K562 (cell line): ENCODE results near the gene AKT3.

ENCODE experiments used
- FOXA1 ChIP-seq: fragments of 450-650 bp; IDR thresholded peaks from 2 replicates; pipeline ENCODE4 v1.6.1; 2016; ENCODE audit warnings: mild to moderate bottlenecking, borderline replicate concordance
- HDAC2 ChIP-seq: fragments of 450-650 bp; IDR thresholded peaks from 2 replicates; pipeline ENCODE4 v1.6.1; 2016; ENCODE audit warnings: mild to moderate bottlenecking
- NRF1 ChIP-seq, 2 experiments: fragments of 450-650 bp; IDR thresholded peaks in 1 of 2; conservative IDR thresholded peaks in 1 of 2; 2 replicates each; pipeline ENCODE4 v1.6.1; 2014; ENCODE audit warnings: mild to moderate bottlenecking in 2 of 2
- PCBP1 ChIP-seq: fragments of 200-400 bp; formaldehyde crosslinking; IDR thresholded peaks from 2 replicates; pipeline ENCODE4 v1.6.1; 2018; ENCODE audit warnings: mild to moderate bottlenecking, low read depth, low read length; ENCODE audit not compliant: poor library complexity, severe bottlenecking
- POLR2AphosphoS5 ChIP-seq: IDR thresholded peaks from 2 replicates; pipeline ENCODE4 v1.6.1; 2011; ENCODE audit warnings: mild to moderate bottlenecking, low read depth, low read length, moderate library complexity; ENCODE audit not compliant: control insufficient read depth, insufficient read depth
- RHOXF2B ChIP-seq: fragments of 250-450 bp; sonication (Bioruptor Pico); conservative IDR thresholded peaks from 2 replicates; pipeline ENCODE4 v1.5.1; 2021
- SMARCA4 ChIP-seq: fragments of 450-650 bp; IDR thresholded peaks from 2 replicates; pipeline ENCODE4 v1.6.1; 2016
- ZC3H4 ChIP-seq: sonication (generic); formaldehyde crosslinking; IDR thresholded peaks from 2 replicates; pipeline ENCODE4 v1.9.0; 2021; ENCODE audit warnings: missing genetic modification reagents, borderline replicate concordance
- ZNF263 ChIP-seq: sonication (generic); formaldehyde crosslinking; IDR thresholded peaks from 2 replicates; pipeline ENCODE4 v1.8.0; 2022; ENCODE audit warnings: mild to moderate bottlenecking, missing genetic modification reagents, borderline replicate concordance
- TF ChIP-seq, protein P1 (sequence below), 2 experiments: fragments of 450-650 bp; formaldehyde crosslinking in 1 of 2; IDR thresholded peaks; 2 replicates each; pipeline versions ENCODE4 v1.4.0 to v1.6.1; 2014 to 2020; ENCODE audit warnings: mild to moderate bottlenecking in 2 of 2, borderline replicate concordance in 1 of 2, low read depth in 1 of 2
- TF ChIP-seq, protein P2 (sequence below), 2 experiments: fragments of 450-650 bp in 1 of 2; IDR thresholded peaks; 2 replicates each; pipeline ENCODE4 v1.6.1; 2011 to 2017; ENCODE audit warnings: low read depth in 2 of 2, antibody characterized with exemption in 1 of 2, borderline replicate concordance in 1 of 2, low read length in 1 of 2, mild to moderate bottlenecking in 1 of 2, mixed read lengths in 1 of 2; ENCODE audit not compliant: control insufficient read depth in 1 of 2
- TF ChIP-seq, protein P3 (sequence below), 3 experiments: IDR thresholded peaks in 2 of 3; conservative IDR thresholded peaks in 1 of 3; 2 replicates each; pipeline ENCODE4 v1.5.1; 2011 to 2012; ENCODE audit warnings: low read length in 3 of 3, mild to moderate bottlenecking in 3 of 3, control low read depth in 2 of 3, improper control_type of control experiment in 1 of 3, inconsistent platforms in 1 of 3, low read depth in 1 of 3, mixed read lengths in 1 of 3, moderate library complexity in 1 of 3; ENCODE audit not compliant: insufficient read depth in 2 of 3

DNA sequence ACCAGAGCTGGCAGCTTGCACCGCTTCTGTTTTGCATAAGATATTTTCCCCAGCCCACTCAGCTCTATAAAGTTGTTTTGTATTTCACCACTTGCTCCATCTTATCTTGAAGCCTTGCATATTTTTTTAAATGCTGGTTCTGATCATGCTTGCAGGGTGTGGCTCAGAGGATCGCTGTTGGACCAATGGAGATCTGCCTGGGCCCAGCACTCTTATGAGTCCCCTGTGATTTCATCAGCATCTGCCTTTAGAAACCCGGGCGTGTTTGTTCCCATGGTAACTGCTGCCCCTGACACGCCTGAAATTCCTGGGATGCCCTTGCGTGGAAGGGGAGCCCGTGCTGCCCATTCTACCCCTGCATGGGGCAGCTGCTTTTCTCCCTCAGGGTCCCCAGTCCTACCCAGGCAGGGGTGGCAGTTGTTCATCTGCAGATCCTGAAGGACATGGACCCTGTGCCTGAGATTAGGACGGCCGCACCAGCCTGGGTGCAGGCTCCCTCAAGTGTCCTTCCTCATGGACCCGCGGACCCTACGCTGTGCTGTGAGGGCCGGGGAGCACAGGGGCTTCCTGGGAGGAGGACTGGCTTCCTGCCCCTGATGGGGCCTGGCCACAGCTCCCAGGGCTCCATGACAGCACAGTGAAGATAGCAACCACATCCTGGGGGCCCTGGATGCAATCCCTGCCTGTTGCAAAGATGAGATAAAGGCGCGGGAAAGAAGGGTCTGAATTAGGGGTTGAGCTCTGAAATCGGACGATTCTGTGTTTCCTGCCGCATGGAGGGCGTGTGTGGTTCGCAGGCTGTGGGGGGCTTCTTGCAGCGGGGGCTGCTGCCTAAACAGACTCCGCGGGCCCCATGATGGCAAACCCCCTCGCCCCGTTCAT, 367.7 kb downstream of the AKT3 start:
- TF ChIP-seq, protein P1, sequence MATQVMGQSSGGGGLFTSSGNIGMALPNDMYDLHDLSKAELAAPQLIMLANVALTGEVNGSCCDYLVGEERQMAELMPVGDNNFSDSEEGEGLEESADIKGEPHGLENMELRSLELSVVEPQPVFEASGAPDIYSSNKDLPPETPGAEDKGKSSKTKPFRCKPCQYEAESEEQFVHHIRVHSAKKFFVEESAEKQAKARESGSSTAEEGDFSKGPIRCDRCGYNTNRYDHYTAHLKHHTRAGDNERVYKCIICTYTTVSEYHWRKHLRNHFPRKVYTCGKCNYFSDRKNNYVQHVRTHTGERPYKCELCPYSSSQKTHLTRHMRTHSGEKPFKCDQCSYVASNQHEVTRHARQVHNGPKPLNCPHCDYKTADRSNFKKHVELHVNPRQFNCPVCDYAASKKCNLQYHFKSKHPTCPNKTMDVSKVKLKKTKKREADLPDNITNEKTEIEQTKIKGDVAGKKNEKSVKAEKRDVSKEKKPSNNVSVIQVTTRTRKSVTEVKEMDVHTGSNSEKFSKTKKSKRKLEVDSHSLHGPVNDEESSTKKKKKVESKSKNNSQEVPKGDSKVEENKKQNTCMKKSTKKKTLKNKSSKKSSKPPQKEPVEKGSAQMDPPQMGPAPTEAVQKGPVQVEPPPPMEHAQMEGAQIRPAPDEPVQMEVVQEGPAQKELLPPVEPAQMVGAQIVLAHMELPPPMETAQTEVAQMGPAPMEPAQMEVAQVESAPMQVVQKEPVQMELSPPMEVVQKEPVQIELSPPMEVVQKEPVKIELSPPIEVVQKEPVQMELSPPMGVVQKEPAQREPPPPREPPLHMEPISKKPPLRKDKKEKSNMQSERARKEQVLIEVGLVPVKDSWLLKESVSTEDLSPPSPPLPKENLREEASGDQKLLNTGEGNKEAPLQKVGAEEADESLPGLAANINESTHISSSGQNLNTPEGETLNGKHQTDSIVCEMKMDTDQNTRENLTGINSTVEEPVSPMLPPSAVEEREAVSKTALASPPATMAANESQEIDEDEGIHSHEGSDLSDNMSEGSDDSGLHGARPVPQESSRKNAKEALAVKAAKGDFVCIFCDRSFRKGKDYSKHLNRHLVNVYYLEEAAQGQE (IDR thresholded peaks at IDR 0.05; ENCODE audit: borderline replicate concordance) = no peak
- TF ChIP-seq, protein P1 (CRISPR knock-in tag; IDR thresholded peaks at IDR 0.05; ENCODE audit: low read depth) = no peak
- TF ChIP-seq HDAC2 (no peak), ZNF263 (no peak), POLR2AphosphoS5 (no peak), NRF1 (conservative IDR thresholded peaks at IDR 0.05 in 1 of 2, IDR thresholded peaks at IDR 0.05 in 1 of 2) (no peak), SMARCA4 (no peak), ZC3H4 (CRISPR knock-in tag) (no peak), PCBP1 (no peak), RHOXF2B (CRISPR knock-in tag) (no peak), FOXA1 (no peak)
- TF ChIP-seq, protein P2, sequence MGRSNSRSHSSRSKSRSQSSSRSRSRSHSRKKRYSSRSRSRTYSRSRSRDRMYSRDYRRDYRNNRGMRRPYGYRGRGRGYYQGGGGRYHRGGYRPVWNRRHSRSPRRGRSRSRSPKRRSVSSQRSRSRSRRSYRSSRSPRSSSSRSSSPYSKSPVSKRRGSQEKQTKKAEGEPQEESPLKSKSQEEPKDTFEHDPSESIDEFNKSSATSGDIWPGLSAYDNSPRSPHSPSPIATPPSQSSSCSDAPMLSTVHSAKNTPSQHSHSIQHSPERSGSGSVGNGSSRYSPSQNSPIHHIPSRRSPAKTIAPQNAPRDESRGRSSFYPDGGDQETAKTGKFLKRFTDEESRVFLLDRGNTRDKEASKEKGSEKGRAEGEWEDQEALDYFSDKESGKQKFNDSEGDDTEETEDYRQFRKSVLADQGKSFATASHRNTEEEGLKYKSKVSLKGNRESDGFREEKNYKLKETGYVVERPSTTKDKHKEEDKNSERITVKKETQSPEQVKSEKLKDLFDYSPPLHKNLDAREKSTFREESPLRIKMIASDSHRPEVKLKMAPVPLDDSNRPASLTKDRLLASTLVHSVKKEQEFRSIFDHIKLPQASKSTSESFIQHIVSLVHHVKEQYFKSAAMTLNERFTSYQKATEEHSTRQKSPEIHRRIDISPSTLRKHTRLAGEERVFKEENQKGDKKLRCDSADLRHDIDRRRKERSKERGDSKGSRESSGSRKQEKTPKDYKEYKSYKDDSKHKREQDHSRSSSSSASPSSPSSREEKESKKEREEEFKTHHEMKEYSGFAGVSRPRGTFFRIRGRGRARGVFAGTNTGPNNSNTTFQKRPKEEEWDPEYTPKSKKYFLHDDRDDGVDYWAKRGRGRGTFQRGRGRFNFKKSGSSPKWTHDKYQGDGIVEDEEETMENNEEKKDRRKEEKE (IDR thresholded peaks at IDR 0.05; ENCODE audit: borderline replicate concordance in 1 of 2, control insufficient read depth in 1 of 2, low read depth in 2 of 2, low read length in 1 of 2) = no peak
- TF ChIP-seq, protein P3, sequence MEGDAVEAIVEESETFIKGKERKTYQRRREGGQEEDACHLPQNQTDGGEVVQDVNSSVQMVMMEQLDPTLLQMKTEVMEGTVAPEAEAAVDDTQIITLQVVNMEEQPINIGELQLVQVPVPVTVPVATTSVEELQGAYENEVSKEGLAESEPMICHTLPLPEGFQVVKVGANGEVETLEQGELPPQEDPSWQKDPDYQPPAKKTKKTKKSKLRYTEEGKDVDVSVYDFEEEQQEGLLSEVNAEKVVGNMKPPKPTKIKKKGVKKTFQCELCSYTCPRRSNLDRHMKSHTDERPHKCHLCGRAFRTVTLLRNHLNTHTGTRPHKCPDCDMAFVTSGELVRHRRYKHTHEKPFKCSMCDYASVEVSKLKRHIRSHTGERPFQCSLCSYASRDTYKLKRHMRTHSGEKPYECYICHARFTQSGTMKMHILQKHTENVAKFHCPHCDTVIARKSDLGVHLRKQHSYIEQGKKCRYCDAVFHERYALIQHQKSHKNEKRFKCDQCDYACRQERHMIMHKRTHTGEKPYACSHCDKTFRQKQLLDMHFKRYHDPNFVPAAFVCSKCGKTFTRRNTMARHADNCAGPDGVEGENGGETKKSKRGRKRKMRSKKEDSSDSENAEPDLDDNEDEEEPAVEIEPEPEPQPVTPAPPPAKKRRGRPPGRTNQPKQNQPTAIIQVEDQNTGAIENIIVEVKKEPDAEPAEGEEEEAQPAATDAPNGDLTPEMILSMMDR (IDR thresholded peaks at IDR 0.05 in 2 of 3, conservative IDR thresholded peaks at IDR 0.05 in 1 of 3; ENCODE audit: insufficient read depth in 2 of 3, low read depth in 1 of 3, low read length in 3 of 3) = no peak
